NCI-H345 treated with DMSO at 0.1 percent for 48 hours (cell line): ENCODE data around the gene SHISAL2B.
"Not testable (repeated sequence)": the region's sequence is repeated elsewhere in the genome, so short reads cannot be mapped to it uniquely, and the experiment has no call there.

Experiments used
- DNase-seq: peaks from one replicate; lab custom pipeline; 2025; ENCODE audit not compliant: unreplicated experiment; lab: John Stamatoyannopoulos, UW

Gene SHISAL2B

DNA sequence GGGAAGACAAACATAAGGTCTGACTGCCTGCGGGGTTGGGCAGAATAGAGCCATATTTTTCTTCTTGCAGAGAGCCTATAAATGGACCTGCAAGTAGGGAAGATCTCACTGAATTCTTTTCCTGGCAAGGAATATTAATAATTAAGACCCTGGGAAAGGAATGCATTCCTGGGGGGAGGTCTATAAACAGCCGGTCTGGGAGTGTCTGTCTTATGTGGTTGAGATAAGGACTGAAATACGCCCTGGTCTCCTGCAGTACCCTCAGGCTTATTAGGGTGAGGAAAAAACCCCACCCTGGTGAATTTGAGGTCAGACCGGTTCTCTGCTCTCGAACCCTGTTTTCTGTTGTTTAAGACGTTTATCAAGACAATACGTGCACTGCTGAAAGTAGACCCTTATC is 6.1 kb downstream of the SHISAL2B start:
- not testable (repeated sequence) for DNase-seq

DNA sequence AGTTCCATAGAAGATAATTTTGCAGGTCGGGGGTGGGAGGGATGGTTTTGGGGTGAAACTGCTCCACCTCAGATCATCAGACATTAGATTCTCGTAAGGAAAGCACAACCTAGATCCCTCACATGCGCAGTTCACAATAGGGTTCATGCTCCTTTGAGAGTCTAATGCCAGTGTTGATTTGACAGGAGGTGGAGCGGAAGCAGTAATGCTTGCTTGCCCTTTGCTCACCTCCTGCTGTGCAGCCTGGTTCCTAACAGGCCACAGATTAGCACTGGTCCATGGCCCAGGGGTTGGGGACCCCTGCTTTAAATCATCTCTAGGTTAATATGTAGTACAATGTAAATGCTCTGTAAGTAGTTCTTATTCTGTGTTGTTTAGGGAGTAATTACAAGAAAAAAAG is 10.5 kb downstream of the SHISAL2B start:
- DNase-seq = no peak

DNA sequence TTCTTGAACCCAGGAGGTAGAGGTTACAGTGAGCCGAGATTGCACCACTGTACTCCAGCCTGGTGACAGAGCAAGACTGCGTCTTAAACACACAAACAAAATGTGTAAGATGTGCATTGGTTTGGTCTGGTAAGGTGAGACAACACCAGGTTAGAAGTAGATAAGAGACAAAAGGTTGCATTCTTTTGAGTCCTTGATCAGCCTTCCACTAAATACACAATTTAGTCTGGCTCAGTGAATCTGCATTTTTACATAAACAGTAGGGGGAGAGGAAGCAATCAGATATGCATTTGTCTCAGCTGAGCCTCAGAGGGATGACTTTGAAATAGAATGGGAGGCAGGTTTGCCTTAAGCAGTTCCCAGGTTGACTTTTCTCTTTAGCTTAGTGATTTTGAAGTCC is 15.8 kb downstream of the SHISAL2B start:
- DNase-seq = not testable (repeated sequence)

DNA sequence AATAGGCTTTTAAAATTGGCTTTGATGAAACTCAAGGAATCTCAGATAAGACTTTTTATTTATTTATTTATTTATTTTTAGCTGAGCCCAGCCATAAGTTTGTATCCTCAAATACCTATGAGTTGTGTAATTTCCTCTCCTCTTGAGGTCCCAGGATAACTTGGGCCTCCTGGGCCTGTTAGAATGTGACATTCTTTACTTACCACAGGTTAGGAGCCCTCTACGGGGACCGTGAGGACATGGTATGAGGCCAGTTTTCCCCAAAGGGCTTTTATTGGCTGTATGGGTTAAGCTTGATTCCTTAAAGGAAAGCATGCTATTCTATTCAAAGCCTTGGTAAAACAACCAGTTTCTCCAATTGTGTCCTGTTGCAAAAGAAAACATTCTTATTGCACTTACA is 16.9 kb downstream of the SHISAL2B start:
- DNase-seq = no peak

DNA sequence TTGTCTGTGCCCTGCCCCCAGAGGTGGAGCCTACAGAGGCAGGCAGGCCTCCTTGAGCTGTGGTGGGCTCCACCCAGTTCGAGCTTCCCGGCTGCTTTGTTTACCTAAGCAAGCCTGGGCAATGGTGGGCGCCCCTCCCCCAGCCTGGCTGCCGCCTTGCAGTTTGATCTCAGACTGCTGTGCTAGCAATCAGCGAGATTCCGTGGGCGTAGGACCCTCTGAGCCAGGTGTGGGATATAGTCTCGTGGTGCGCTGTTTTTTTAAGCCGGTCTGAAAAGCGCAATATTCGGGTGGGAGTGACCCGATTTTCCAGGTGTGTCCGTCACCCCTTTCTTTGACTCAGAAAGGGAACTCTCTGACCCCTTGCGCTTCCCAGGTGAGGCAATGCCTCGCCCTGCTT is 24.2 kb downstream of the SHISAL2B start:
- DNase-seq = not testable (repeated sequence)

DNA sequence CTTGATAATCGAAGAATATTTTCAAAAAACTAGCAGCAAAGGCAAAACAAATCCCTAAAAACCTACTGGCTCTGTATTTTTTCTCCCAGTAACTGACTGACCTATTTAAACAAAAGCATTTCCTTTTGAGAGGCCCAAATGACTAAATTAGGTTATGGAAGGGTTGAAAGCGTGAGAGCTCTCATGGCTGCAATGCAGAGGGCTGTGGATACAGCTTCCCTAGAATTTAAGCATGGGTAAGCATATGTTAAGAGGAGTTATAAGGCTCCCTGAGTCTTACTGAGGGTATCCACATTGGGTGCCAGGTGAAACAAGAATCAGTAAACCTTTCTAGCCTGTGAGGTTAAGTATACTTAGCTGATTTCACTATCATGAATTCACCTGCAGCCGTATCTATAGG is 32.3 kb downstream of the SHISAL2B start:
- no peak for DNase-seq

DNA sequence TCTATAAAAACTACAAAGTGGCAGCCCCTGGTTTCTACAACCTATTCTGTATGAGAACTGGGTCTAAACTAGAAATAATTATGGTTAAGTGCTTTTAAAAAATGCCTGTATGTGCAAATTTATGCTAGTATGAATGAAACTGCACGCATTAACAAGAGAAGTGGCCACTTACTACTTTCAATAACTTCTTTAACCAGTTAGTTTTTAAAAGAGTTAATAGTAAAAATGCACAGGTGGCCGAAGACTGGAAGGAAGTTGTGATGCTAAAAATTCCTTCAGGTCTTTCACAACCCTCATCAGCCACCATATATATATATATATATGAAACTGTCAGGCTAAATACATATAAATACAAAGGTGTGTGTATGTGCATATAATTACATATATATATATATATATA is 36.8 kb downstream of the SHISAL2B start:
- no peak for DNase-seq

DNA sequence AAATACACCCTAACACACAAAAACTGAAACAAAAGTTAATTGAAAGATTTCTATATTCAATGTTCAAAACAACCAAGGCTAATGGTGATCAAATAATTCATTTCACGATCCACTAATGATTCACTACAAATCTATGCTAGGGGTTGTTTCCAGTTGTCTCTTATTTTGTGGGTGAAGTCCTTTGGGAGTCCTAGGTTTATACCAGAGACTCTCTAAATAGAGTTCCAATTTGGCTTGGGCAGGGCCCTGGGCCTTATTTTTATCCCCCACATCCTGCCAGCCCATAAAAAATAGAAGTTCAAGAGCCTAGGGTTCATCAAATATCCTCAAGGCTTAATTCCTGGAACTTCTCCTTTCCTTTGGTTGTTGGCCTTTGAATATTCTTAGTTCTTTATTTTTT is 52.1 kb downstream of the SHISAL2B start:
- no peak for DNase-seq

DNA sequence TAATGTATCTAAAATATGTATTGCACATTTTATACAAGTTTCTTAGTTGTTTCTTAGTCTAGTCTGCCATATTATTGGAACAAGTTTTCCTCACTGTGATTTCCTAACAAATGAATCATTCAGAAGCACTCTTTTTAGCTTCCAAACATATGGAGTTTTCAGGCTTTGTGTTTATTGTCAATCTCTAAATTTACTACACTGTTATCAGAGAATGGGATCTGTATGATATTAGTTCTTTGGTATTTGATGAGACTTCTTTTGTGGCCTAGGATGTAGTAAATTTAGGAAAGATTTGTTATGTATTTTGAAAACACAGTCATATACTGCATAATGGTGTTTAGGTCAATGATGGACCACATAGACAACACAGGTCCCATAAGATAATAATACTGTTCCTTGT is 52.5 kb downstream of the SHISAL2B start:
- no peak for DNase-seq

DNA sequence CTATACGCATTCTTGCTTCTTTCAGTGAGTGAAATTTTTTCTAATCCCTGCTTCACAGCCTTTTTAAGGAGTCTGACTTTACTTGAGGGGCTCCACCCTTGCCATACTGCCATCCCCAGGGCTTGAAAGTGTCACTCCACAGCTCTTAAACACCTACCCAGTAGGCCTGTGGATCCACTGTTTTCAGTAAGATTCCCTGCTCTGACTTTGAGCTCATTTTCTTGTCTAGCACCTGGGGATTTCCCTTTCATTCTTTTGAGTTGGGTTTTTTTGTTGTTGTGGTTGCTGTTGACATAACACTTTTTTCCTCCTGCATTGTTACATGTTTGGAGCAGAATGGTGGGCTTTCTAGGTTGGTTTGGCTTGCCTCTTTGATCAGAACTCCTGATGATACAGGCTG is 54.6 kb downstream of the SHISAL2B start:
- DNase-seq = no peak

DNA sequence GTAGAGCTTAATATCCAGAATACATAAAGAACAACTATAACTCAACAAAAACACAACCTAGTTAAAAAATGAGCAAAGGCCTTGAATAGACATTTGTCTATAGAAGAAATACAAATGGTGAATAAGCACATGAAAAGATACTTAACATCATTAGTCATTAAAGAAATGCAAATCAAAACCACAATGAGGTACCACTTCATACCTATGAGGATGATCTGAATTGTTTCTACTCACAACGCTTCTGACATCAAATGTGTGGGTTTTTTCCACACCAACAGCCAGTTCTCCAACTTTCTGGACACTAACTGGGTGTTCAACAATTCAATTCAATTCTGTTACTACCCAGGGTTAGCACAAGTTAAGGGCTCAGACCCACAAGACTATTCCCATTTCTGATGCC is 56.1 kb downstream of the SHISAL2B start:
- DNase-seq = no peak

DNA sequence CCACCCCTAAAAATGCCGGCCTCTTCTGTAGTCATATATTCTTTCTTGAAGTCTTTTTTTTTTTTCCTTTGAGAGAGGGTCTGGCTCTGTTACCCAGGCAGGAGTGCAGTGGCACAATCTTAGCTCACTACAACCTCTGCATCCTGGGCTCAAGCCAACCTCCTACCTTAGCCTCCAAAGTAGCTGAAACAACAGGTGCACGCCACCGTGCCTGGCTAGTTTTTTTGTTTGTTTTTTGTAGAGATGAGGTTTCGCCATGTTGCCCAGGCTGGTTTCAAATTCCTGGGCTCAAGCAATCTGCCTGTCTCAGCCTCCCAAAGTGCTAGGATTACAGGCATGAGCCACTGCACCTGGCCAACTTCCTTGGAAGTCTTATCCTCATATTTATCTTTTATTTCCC is 59.1 kb downstream of the SHISAL2B start:
- no peak for DNase-seq

DNA sequence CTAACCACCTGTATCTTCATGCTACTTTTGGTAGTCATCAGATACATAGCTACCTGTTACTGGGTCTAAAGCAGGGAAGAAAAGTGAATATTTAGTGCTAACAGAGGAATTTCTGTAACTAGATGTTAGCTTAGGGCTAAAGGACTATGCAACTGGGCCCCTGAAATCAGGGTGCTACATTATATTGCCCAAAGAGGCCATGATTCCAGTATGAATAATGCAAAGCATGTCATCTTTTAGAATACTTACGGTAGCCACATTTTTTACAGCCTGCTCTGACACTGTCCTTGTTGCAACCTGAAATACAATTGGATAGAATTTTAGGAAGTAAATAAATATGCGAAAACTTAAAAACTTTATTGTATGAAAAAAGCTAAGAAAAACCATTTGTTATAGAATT is 63.8 kb downstream of the SHISAL2B start:
- no peak for DNase-seq

DNA sequence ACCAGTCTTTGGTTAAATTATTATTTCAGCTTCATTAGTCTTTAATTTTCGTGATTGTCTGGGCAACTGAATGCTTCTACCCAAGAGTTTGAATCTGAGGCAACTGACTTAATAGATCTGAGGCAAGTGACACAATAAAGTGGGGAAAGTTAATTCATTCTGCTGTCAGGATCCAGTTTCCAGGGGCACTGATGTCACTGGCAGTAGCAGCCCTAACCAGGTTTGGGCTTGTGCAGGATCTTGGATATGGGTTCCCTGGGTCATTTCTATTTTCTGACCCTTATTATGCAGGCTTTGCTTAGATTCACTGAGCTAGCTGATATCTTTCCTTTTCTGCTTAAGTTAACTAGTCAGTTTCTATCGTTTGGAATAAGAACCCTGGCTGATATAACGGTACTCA is 68.6 kb downstream of the SHISAL2B start:
- DNase-seq = no peak

DNA sequence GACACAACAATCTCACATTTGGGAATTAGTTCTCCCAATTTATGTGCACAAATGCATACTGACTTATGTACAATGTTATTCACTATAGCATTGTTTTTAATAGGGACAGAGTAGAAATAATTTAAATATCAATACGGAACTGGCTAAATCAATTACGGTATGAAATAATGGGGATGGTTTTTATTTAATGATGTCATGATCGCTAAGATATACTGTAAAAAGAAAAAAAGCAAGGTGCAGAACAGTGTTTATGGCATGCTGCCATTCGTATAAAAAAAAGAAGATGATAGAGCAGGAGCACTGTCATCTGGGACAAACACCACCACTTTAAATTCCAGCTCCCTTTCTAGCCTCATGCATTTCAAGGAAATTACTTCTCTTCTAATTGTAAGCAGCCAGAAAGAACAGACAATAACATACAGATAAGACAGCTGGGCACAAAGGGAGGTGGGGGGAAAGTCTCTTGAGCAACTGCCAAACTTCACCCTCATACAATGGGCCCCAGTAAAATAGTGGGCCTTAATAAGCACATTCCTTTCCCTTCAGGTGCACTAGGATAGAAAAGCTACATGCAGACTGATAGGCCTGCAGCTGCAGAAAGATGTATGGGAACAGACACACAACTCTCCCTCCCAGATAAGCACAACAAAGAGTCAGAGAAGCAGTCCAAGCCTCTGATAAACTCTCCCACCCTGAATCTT is 69.8 kb downstream of the SHISAL2B start:
- DNase-seq = no peak

DNA sequence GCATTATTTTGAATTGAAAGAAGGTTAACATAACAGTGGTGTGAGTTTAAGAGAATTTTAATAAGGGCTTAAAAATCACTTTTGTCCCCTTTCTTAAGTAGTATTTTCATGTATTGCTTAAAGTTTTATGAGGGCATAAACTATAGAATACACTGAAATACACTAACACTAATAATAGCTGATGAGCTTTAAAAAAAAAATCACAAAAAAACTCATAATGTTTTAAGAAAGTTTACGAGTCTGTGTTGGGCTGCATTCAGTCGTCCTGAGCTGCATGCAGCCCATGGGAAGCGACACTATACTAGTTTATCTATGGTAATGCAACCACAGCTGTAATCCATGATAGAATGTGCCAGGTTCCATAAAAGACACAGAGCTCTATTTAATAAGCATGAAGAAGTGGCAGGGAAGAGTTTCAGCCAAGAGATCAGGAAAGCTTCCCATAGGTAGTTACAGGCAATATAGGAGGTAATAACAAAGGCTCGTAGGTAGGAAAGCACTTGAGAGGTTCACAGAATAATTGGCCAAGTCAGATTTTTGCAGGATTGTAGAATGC is 73.7 kb downstream of the SHISAL2B start:
- no peak for DNase-seq

DNA sequence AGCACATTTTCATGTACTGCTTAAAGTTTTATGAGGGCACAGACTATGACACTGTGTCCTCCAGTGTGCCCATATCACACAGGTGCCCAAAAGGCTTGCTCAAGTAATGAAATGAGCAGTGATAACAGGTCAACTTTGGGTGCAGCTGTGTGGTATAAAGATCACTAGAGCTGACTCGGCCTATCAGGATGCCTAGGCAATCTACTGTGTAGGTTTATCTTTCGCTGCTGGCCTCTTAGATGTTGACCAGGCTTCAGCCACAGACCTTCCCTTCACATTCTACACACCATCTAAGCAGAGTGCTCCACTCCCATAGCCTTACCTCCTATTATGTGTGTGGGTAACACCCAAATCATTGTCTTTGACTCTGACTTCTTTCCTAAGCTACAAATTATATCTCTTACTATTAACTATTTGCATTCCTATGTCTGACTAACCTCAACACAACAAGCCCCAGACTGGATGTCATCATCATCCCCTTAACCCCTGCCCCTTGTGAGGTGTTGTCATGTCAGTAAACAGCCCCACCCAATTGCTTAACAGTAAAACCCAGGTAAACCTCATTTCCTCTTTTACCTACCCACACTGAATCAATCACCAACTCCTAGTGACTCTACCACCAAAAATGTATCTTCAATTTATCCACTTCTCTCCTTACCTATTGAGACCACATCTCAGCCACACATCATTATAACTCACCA is 75.7 kb downstream of the SHISAL2B start:
- DNase-seq = no peak

DNA sequence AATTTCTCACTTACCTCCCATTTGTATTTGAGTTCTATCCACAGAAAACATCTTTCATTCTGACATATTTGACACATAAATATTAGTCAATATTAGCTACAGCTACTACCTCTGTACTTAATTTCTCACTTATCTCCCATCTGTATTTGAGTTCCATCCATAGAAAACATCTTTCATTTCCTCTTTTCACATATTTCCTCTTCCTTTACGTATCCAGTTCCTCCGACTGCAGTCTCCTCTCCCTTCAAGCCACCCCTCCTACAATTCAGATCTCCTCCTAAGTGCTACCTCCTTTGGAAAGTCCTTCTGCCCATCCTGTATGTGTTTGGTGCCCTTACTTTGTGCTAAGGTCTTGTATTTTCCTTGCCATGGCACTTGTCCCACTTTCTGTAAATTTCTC is 76.6 kb downstream of the SHISAL2B start:
- DNase-seq = no peak
